ENCODE data around the gene CHST15. TPM values are rescaled to one million over a fixed set of nuclear protein-coding genes. Genes with fewer than 3 reads are reported as not detected.

The CHST15 gene
- total RNA-seq, 1 donor from 2014 or later: 27.0 TPM

DNA sequence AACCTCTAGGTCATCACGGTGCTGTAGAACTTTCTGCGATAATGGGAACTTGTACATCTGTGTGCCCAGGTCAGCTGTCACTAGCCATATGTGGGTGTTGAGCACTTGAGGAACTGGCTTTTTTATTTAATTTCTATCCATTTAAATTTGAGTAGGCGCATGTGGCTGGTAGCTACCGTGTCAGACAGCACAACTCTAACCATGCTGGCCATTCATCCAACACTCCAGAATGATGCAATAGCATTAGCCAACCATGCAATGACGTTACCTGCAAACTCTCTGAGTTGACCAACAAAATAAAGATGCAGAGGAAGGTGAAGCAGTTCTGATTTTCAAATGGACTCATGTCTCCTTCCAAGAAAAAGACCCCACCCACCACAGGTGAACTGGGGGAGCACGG, 24.4 kb upstream of the CHST15 start:
- Histone ChIP-seq H3K4me3 (no peak overlapping the region), H3K9me3 (no peaks in the 10 kb centered on the region), H3K4me1 (peaks cover 6% of the 10 kb centered on the region), H3K27me3 (no peaks in the 10 kb centered on the region), H3K27ac (no peak overlapping the region), H3K36me3 (no peaks in the 10 kb centered on the region)
- intact Hi-C loops (cut with DNase I): no loop called here
- TF ChIP-seq POLR2AphosphoS5 (IDR thresholded peaks at IDR 0.05; ENCODE audit: insufficient read depth in 1 of 2, low read depth in 1 of 2): no peak
- TF ChIP-seq POLR2A (IDR thresholded peaks at IDR 0.05): no peak
- TF ChIP-seq, protein P1, sequence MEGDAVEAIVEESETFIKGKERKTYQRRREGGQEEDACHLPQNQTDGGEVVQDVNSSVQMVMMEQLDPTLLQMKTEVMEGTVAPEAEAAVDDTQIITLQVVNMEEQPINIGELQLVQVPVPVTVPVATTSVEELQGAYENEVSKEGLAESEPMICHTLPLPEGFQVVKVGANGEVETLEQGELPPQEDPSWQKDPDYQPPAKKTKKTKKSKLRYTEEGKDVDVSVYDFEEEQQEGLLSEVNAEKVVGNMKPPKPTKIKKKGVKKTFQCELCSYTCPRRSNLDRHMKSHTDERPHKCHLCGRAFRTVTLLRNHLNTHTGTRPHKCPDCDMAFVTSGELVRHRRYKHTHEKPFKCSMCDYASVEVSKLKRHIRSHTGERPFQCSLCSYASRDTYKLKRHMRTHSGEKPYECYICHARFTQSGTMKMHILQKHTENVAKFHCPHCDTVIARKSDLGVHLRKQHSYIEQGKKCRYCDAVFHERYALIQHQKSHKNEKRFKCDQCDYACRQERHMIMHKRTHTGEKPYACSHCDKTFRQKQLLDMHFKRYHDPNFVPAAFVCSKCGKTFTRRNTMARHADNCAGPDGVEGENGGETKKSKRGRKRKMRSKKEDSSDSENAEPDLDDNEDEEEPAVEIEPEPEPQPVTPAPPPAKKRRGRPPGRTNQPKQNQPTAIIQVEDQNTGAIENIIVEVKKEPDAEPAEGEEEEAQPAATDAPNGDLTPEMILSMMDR (IDR thresholded peaks at IDR 0.05): no peak
- no peak for DNase-seq (ENCODE audit: extremely low spot score in 2 of 2)

DNA sequence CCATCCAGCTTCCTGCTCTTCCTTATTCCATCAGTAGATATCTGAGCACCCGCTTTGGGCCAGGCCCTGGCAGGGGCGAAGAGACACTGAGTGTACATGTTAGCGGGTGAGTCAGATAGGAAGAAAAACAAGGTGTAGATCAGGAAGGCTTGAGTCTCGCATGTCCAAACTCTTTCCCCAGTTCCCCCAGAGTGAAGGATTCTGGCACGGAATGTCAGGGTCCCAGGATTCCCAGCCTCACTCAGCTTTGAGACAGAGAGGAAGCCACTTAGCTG, 24.1 kb upstream of the CHST15 start:
- TF ChIP-seq POLR2AphosphoS5 (IDR thresholded peaks at IDR 0.05; ENCODE audit: insufficient read depth in 1 of 2, low read depth in 1 of 2) (no peak), POLR2A (IDR thresholded peaks at IDR 0.05) (no peak)
- TF ChIP-seq, protein P1 (IDR thresholded peaks at IDR 0.05): no peak
- intact Hi-C loops (cut with DNase I): no loop called here
- H3K27ac ChIP-seq: no peak overlapping the region
- H3K27me3 ChIP-seq: no peaks in the 10 kb centered on the region
- H3K36me3 ChIP-seq: no peaks in the 10 kb centered on the region
- H3K9me3 ChIP-seq: no peaks in the 10 kb centered on the region
- DNase-seq (ENCODE audit: extremely low spot score in 2 of 2): no peak
- H3K4me1 ChIP-seq: peaks cover 6% of the 10 kb centered on the region
- H3K4me3 ChIP-seq: no peak overlapping the region

DNA sequence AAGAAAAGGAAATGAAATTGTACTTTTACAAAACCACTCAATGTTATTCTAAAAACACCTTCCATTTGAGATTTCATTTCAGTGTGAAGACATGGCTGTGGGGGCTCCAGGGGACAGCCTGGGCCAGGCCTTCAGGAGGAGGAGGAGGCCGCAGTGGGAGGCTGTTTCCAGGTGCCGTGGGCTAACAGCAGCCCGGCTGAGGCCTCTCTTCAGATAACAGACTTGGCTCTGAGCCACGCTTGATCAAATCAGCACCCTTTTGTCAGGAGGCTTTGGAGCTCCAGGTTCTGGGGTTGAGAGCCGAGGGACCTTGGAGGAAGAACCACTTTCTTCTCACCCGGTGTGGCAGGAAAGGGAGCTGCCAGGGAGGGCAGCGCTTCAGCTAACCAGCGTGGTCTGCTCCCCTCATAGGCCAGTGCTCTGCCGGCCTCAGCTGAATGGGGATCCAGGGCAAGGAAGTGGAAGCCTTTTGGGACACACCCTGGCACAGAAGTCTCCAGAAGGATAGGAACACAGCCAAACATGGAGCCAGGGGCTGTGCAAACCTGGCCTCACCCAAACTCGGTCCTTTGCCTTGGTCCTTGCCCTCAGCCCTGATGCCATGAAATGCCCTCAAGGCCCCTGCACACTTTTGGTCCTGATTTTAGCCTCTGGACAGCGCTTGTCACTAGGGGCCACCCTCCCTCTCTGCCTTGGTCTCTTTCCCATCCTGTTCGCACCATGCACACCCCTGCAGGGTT, 23.5 kb upstream of the CHST15 start:
- H3K36me3 ChIP-seq: no peaks in the 10 kb centered on the region
- H3K27me3 ChIP-seq: no peaks in the 10 kb centered on the region
- no peak overlapping the region for H3K27ac ChIP-seq
- no peaks in the 10 kb centered on the region for H3K9me3 ChIP-seq
- intact Hi-C loops (cut with DNase I): no loop called here
- DNase-seq (ENCODE audit: extremely low spot score in 2 of 2): no peak
- peaks cover 6% of the 10 kb centered on the region for H3K4me1 ChIP-seq
- TF ChIP-seq, protein P1 (IDR thresholded peaks at IDR 0.05): no peak
- TF ChIP-seq POLR2AphosphoS5 (IDR thresholded peaks at IDR 0.05; ENCODE audit: insufficient read depth in 1 of 2, low read depth in 1 of 2) (no peak), POLR2A (IDR thresholded peaks at IDR 0.05) (no peak)
- H3K4me3 ChIP-seq: no peak overlapping the region

DNA sequence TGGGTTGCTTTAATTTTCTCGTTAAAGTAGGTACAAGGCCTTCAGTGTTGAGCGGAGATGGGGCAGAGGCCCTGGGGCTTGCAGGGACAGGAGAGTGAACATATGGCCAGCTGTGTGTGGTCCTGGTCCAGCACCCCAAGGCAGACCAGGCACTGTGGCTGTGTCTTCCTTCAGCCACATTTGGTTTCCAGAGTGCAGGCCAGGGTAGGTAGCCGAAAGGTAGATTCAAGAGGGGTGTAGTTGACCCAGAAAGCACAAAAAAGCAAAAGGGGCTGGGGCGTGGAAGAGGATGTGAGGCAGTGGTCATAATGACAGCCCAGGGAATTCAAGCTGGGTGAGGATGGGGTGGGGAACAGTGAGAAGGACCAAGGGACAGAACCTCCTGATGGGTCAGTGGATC, 21.3 kb upstream of the CHST15 start:
- H3K9me3 ChIP-seq: no peaks in the 10 kb centered on the region
- no peak overlapping the region for H3K27ac ChIP-seq
- no peak for DNase-seq (ENCODE audit: extremely low spot score in 2 of 2)
- no peaks in the 10 kb centered on the region for H3K27me3 ChIP-seq
- H3K4me3 ChIP-seq: no peak overlapping the region
- H3K4me1 ChIP-seq: peaks cover 6% of the 10 kb centered on the region
- intact Hi-C loops (cut with DNase I): no loop called here
- TF ChIP-seq POLR2AphosphoS5 (IDR thresholded peaks at IDR 0.05; ENCODE audit: insufficient read depth in 1 of 2, low read depth in 1 of 2) (no peak), POLR2A (IDR thresholded peaks at IDR 0.05) (no peak)
- TF ChIP-seq, protein P1 (IDR thresholded peaks at IDR 0.05): no peak
- H3K36me3 ChIP-seq: no peaks in the 10 kb centered on the region

DNA sequence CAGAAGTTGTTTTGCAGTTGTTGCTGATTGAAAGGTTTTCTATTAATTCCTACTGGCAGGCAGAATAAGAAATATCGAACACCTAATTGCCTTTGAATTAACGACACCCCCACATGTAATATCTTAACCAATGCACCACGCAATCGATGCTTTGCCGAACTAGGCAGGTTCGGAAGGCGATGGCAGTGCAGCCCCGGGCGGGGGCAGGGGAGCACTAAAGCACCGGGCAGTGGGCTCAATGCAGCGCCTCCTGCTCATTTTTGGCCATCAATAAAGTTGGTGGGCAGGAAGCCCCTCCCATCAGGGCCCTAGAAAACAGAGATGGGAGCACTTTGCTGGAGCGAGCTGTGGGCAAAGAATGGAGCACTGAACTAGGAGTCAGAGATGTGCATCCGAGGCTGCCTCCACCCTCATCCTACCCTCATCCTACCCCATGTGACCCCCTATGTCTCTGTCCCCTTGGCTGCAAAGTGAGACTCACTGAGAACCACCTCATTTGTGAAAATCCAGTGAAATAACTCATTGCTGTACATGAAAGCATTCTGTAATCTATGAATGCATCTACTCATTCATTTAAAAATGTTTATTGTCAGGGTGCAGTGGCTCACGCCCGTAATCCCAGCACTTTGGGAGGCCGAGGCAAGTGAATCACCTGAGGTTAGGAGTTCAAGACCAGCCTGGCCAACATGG, 19.6 kb upstream of the CHST15 start:
- no peaks in the 10 kb centered on the region for H3K9me3 ChIP-seq
- DNase-seq (ENCODE audit: extremely low spot score in 2 of 2): no peak
- H3K4me3 ChIP-seq: no peak overlapping the region
- H3K27me3 ChIP-seq: no peaks in the 10 kb centered on the region
- H3K27ac ChIP-seq: no peak overlapping the region
- intact Hi-C loops (cut with DNase I): no loop called here
- TF ChIP-seq POLR2A (IDR thresholded peaks at IDR 0.05) (no peak), POLR2AphosphoS5 (IDR thresholded peaks at IDR 0.05; ENCODE audit: insufficient read depth in 1 of 2, low read depth in 1 of 2) (no peak)
- TF ChIP-seq, protein P1 (IDR thresholded peaks at IDR 0.05): no peak
- peaks cover 6% of the 10 kb centered on the region for H3K4me1 ChIP-seq
- H3K36me3 ChIP-seq: no peaks in the 10 kb centered on the region

Data from vagina (tissue), 2 donors.